ENCODE results near the gene ARHGAP31. TPM values are rescaled to one million over a fixed set of nuclear protein-coding genes. Genes with fewer than 3 reads are reported as not detected.

ARHGAP31 gene
- total RNA-seq, 1 experiment from 2014 or later = 7.2 TPM

DNA sequence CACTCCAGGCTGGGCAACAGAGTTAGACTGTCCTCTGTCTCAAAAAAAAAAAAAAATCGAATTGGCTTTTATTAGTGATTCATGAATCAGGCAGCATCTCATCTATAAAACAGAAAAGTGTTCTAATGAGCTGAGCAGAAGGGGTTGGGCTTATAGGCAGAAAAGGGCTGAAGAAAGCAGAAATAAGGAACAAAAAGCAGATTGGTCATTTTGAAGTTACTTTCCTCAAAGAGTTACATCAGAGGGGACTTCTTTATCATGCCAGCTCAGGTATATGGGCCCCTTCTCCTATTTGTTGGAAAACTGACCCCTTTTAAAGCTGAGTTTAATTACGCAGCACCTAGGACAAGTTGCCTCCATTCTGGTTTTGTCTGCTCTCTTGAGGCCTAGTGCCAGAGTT lies 173.9 kb downstream of the ARHGAP31 start:
- Mint-ChIP-seq H3K27me3 (ENCODE audit: low read depth) (no peaks in the 10 kb centered on the region), H3K36me3 (peaks cover 11% of the 10 kb centered on the region), H3K9me3 (0 out of 2 replicates have a peak, but pooled peaks cover 3% of the 10 kb centered on the region), H3K4me1 (peaks cover 25% of the 10 kb centered on the region), H3K27ac (peak overlapping the region; percentile 95), H3K4me3 (peak overlapping the region; percentile 93)
- POLR2A ChIA-PET = interaction anchor here (1.1 kb wide), 1 partner anchor 31 kb away, joined by 3 read pairs; no protein-coding TSS in a partner anchor
- CTCF ChIA-PET = no interaction called here
- TF ChIP-seq, protein P1, sequence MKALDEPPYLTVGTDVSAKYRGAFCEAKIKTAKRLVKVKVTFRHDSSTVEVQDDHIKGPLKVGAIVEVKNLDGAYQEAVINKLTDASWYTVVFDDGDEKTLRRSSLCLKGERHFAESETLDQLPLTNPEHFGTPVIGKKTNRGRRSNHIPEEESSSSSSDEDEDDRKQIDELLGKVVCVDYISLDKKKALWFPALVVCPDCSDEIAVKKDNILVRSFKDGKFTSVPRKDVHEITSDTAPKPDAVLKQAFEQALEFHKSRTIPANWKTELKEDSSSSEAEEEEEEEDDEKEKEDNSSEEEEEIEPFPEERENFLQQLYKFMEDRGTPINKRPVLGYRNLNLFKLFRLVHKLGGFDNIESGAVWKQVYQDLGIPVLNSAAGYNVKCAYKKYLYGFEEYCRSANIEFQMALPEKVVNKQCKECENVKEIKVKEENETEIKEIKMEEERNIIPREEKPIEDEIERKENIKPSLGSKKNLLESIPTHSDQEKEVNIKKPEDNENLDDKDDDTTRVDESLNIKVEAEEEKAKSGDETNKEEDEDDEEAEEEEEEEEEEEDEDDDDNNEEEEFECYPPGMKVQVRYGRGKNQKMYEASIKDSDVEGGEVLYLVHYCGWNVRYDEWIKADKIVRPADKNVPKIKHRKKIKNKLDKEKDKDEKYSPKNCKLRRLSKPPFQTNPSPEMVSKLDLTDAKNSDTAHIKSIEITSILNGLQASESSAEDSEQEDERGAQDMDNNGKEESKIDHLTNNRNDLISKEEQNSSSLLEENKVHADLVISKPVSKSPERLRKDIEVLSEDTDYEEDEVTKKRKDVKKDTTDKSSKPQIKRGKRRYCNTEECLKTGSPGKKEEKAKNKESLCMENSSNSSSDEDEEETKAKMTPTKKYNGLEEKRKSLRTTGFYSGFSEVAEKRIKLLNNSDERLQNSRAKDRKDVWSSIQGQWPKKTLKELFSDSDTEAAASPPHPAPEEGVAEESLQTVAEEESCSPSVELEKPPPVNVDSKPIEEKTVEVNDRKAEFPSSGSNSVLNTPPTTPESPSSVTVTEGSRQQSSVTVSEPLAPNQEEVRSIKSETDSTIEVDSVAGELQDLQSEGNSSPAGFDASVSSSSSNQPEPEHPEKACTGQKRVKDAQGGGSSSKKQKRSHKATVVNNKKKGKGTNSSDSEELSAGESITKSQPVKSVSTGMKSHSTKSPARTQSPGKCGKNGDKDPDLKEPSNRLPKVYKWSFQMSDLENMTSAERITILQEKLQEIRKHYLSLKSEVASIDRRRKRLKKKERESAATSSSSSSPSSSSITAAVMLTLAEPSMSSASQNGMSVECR (CRISPR knock-in tag; IDR thresholded peaks at IDR 0.05; ENCODE audit: borderline replicate concordance) = no peak
- DNase-seq (ENCODE audit: low spot score) = no peak
- no peak for ATAC-seq

DNA sequence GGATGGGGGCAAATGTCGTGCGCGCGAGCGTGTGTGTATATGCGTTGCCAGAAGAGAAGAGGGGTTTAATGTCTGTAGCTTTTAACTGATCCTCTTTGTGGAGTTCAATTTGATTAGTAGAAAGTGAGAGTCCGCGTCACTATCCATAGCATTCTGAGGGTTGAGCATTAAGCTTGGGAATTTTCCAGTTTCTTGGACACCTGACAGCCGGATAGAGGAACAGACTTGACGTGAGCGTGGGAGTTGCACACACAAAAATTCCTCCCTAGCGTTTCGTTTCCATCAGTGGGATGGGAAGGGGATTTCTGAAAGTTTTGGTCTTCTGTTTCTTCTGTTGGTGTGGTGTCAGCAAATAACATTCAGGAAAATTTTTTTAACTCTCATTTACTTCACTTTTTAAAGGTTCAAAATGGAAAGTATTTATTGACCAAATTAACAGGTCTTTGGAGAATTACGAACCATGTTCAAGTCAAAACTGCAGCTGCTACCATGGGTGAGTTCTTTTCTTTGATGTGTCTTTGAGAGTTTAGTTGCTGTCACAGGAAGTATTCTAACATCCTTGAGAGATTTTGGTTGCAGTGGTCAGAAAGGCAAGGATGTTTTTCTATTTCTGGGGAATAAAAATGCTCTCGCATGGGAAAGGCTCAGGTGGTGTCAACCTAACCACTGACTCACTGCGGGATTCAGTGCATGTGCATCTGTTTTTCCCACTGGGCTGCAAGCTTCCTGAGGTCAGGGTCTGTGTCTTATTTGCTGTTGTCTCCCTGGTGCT lies 175.4 kb downstream of the ARHGAP31 start:
- no peak for TF ChIP-seq CBFB (CRISPR knock-in tag; IDR thresholded peaks at IDR 0.05; ENCODE audit: low read depth)
- TF ChIP-seq CREM (CRISPR knock-in tag; IDR thresholded peaks at IDR 0.05) = no peak
- TF ChIP-seq FOXK1 (CRISPR knock-in tag; IDR thresholded peaks at IDR 0.05) = no peak
- no peak for TF ChIP-seq ZNF416 (CRISPR knock-in tag; IDR thresholded peaks at IDR 0.05)
- no peak for TF ChIP-seq NR3C1 (CRISPR knock-in tag; conservative IDR thresholded peaks at IDR 0.05; ENCODE audit: low read depth)
- no peak for ATAC-seq
- ChIA-PET CTCF (interaction anchor here (0.9 to 1.2 kb wide), 2 partner anchors 16 to 29 kb away, joined by 3 to 4 read pairs; partner anchors contain the start of gene TIMMDC1), POLR2A (interaction anchor here (1.2 kb wide), 1 partner anchor 28 kb away, joined by 6 read pairs; no protein-coding TSS in a partner anchor)
- H3K36me3 Mint-ChIP-seq = peaks cover 11% of the 10 kb centered on the region
- peaks cover 20% of the 10 kb centered on the region for H3K4me1 Mint-ChIP-seq
- H3K4me3 Mint-ChIP-seq = peak overlapping the region; percentile 93
- H3K27ac Mint-ChIP-seq = no peak overlapping the region
- no peaks in the 10 kb centered on the region for H3K9me3 Mint-ChIP-seq
- H3K27me3 Mint-ChIP-seq (ENCODE audit: low read depth) = no peaks in the 10 kb centered on the region
- no peak for DNase-seq (ENCODE audit: low spot score)

Other genes starting within 250 kb of the ARHGAP31 start
- not detected in 3 replicates for gene TEX55, start 148.2 kb upstream of the ARHGAP31 start, total RNA-seq (2021)
- gene UPK1B, start 120.8 kb upstream of the ARHGAP31 start, total RNA-seq (2021) = 0.18 to 0.42 TPM (median 0.41 TPM) in 3 replicates
- gene B4GALT4, start 53.5 kb upstream of the ARHGAP31 start, total RNA-seq (2021) = 32.0 to 37.7 TPM (median 32.9 TPM) in 3 replicates
- gene TMEM39A, start 169.2 kb downstream of the ARHGAP31 start, total RNA-seq (2021) = 44.5 to 48.9 TPM (median 46.7 TPM) in 3 replicates
- 14.2 to 22.8 TPM (median 21.3 TPM) in 3 replicates for gene POGLUT1, start 174.6 kb downstream of the ARHGAP31 start, total RNA-seq (2021)
- gene TIMMDC1, start 204.2 kb downstream of the ARHGAP31 start, total RNA-seq (2021) = 114 to 121 TPM (median 116 TPM) in 3 replicates

Data from WTC11 (cell line).